ENCODE data around the gene LRPAP1.

LRPAP1 gene

DNA sequence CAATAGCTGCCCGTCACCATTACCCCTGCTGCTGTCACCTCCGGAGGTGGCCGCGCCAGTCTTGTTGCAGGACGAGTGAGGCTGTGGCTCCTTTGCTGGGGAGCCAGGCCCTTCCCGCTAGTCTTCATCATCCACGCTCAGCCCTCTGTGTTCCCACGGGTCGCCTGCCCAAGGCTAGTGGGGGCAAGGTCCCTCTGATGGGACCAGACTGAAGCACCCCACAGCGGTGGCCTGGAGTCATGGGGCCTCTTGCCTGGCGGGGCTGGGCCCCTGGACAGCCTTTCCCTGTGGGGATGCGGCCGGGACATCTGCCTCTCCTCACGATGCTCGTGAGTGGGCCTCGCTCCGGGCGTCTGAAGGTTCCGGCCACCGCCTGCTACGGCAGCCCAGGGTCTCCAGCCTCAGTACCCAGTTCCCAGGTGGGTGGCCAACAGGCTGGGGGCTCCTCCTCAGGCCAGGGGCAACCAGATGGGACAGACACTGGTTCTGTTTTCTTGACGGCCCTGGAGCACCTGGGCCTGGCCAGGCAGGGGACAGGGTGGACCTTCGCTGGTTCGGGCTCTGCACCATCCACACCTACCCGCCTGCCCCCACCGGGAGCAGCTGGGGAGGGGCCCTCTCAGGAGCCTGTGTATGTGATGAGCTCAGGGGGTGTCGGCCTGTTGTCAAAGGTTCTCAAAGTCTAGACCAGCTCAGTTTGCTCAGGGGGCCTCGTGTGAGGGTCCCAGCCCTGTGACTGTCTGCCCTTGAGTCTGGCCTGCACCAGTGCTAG lies 36.8 kb downstream of the LRPAP1 start:
- DNase-seq (ENCODE audit: extremely low read depth, insufficient read length), result no peak
- no peaks in the 10 kb centered on the region for H3K36me3 ChIP-seq (ENCODE audit: control insufficient read depth, insufficient read depth, low read length)

DNA sequence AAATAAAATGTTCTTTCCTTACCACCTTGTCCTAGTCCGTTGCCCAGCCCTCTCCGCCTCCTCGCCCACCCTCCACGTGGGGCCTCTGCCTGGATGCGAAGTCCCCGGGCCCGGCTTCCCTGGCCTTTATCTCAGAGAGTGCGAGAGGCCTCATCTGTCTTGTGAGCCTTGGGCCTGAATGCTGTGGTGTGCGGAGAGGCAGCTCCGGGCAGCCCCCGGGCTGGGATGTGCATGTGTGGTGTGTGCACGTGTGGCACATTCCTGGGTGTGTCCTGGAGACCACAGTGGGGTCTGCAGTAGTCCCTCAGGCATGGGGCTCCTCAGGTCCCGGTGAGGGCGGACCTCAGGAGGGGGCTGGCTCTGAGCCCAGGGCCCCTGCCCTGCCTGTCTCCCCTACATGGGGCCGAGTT lies 37.8 kb downstream of the LRPAP1 start:
- DNase-seq (ENCODE audit: extremely low read depth, insufficient read length), result no peak
- no peaks in the 10 kb centered on the region for H3K36me3 ChIP-seq (ENCODE audit: control insufficient read depth, insufficient read depth, low read length)
- TF ChIP-seq, protein P1, sequence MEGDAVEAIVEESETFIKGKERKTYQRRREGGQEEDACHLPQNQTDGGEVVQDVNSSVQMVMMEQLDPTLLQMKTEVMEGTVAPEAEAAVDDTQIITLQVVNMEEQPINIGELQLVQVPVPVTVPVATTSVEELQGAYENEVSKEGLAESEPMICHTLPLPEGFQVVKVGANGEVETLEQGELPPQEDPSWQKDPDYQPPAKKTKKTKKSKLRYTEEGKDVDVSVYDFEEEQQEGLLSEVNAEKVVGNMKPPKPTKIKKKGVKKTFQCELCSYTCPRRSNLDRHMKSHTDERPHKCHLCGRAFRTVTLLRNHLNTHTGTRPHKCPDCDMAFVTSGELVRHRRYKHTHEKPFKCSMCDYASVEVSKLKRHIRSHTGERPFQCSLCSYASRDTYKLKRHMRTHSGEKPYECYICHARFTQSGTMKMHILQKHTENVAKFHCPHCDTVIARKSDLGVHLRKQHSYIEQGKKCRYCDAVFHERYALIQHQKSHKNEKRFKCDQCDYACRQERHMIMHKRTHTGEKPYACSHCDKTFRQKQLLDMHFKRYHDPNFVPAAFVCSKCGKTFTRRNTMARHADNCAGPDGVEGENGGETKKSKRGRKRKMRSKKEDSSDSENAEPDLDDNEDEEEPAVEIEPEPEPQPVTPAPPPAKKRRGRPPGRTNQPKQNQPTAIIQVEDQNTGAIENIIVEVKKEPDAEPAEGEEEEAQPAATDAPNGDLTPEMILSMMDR (IDR thresholded peaks at IDR 0.05; ENCODE audit: insufficient read depth, low read length, poor library complexity, severe bottlenecking), result no peak
- no peak overlapping the region for H3K4me3 ChIP-seq (replicated peaks; ENCODE audit: low read depth, low read length)
- H3K27me3 ChIP-seq (replicated peaks; ENCODE audit: control insufficient read depth, insufficient read depth, low read length), result no peaks in the 10 kb centered on the region; the same call in 1 of the 2 replicates

More for the DNA sequence above, 36.8 kb downstream of the LRPAP1 start:
- no peak overlapping the region for H3K4me3 ChIP-seq (replicated peaks; ENCODE audit: low read depth, low read length)
- H3K27me3 ChIP-seq (replicated peaks; ENCODE audit: control insufficient read depth, insufficient read depth, low read length), result no peaks in the 10 kb centered on the region; the same call in 1 of the 2 replicates
- TF ChIP-seq, protein P1 (IDR thresholded peaks at IDR 0.05; ENCODE audit: insufficient read depth, low read length, poor library complexity, severe bottlenecking), result no peak

DNA sequence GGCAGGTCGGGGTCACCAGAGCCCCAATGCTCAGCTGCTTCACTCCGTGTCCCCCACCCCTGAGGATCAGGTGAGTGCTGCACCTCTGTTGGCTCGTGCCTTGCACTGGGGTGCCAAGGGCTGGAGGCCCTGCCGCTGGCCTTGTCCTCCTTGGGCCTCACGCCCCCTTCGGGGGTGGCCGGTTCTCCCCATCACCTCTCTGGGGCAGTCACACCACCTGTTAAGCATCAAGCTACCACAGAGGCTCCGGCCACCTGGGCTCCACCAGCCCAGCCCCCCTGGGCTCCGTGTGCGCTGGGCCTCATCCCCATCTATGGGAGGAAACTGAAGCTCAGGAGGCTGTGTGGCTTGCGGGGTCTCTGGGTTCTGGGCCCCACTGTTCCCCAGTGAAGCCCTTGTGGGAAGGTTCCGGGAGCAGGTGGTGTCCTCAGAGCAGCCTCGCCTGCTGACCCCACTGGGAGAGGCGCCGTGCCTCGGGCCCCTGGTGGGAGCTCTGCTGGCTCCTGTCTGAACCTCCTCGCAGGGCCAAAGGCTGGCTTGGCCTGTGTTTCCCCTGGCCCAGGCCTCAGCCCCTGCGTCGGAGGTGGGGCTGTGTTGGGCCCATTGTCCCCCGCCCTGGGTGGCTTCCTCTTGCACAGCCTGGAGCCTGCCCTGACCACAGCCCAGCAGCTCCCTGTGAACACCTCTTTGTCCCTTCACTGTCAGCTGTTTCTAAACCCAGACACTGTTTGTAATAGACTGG lies 38.3 kb downstream of the LRPAP1 start:
- no peak for DNase-seq (ENCODE audit: extremely low read depth, insufficient read length)
- H3K27me3 ChIP-seq (replicated peaks; ENCODE audit: control insufficient read depth, insufficient read depth, low read length), result no peaks in the 10 kb centered on the region; the same call in none of the 2 replicates
- TF ChIP-seq, protein P1 (IDR thresholded peaks at IDR 0.05; ENCODE audit: insufficient read depth, low read length, poor library complexity, severe bottlenecking), result no peak
- H3K4me3 ChIP-seq (replicated peaks; ENCODE audit: low read depth, low read length), result no peak overlapping the region
- no peaks in the 10 kb centered on the region for H3K36me3 ChIP-seq (ENCODE audit: control insufficient read depth, insufficient read depth, low read length)

DNA sequence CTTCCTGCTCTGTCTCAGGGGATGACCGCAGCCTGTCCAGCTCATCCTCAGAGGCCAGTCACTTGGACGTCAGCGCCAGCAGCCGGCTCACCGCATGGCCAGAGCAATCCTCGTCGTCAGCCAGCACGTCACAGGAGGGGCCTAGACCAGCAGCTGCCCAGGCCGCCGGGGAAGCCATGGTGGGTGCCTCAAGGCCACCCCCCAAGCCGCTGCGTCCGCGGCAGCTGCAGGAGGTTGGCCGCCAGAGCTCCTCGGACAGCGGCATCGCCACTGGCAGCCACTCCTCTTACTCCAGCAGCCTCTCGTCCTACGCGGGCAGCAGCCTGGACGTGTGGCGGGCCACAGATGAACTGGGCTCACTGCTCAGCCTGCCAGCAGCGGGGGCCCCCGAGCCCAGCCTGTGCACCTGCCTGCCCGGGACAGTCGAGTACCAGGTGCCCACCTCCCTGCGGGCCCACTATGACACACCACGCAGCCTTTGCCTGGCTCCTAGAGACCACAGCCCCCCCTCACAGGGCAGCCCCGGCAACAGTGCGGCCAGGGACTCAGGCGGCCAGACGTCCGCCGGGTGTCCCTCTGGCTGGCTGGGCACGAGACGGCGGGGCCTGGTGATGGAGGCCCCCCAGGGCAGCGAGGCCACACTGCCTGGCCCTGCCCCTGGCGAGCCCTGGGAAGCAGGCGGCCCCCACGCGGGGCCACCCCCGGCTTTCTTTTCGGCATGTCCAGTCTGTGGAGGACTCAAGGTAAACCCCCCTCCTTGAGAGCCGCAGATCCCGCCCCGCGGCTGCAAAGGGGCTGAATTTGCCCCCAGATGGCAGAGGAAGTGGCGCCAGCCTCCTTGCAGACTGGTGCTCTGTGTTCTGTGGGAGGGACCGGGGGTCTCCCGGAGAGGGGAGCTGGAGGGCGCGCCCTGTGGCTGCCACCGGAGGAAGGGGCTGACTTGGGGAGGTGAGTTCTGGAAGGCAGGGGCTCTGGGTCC lies 39.2 kb downstream of the LRPAP1 start:
- H3K27me3 ChIP-seq (replicated peaks; ENCODE audit: control insufficient read depth, insufficient read depth, low read length), result no peaks in the 10 kb centered on the region; the same call in none of the 2 replicates
- H3K4me3 ChIP-seq (replicated peaks; ENCODE audit: low read depth, low read length), result no peak overlapping the region
- TF ChIP-seq, protein P1 (IDR thresholded peaks at IDR 0.05; ENCODE audit: insufficient read depth, low read length, poor library complexity, severe bottlenecking), result no peak
- no peaks in the 10 kb centered on the region for H3K36me3 ChIP-seq (ENCODE audit: control insufficient read depth, insufficient read depth, low read length)
- no peak for DNase-seq (ENCODE audit: extremely low read depth, insufficient read length)

DNA sequence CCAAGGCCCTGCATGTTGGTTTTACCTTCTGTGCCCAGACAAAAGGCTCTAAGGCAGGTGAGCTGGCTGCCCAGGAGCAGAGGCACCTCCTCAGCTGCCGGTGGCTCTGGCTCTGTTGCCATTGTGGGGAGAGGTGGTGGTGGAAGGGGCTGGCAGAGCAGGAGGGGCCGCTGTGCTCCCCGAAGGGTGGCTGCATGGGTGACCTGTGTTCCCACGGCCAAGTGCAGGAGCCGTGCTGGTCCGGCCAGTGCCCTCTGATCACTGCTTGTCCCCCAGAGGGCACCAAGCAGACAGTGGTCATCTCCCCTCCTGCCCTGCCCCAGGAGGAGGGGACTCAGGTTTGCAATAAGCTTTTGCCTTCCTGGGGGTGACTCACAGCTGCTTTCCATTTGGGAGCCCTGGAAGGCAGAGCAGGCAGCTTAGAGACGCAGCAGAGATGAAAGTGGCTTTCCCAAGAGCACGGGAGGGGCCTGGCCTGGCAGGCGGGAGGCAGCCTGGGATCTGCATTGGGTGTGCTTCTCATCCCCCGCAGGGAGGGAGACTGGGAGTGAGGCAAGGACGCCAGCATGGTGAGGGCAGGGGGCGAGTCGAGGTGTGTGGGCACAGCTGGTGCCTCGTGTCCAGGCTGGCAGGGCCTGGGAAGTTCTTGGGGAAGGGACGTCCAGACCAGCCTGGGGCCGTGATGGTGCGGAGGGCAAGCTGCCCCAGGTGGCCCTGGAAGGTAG lies 40.4 kb downstream of the LRPAP1 start:
- H3K4me3 ChIP-seq (replicated peaks; ENCODE audit: low read depth, low read length), result no peak overlapping the region
- no peaks in the 10 kb centered on the region; the same call in none of the 2 replicates for H3K27me3 ChIP-seq (replicated peaks; ENCODE audit: control insufficient read depth, insufficient read depth, low read length)
- H3K36me3 ChIP-seq (ENCODE audit: control insufficient read depth, insufficient read depth, low read length), result no peaks in the 10 kb centered on the region
- TF ChIP-seq, protein P1 (IDR thresholded peaks at IDR 0.05; ENCODE audit: insufficient read depth, low read length, poor library complexity, severe bottlenecking), result no peak
- no peak for DNase-seq (ENCODE audit: extremely low read depth, insufficient read length)

Data from GM06990 (cell line).